ENCODE results near the gene VPS37D. TPM values are rescaled to one million over a fixed set of nuclear protein-coding genes. Genes with fewer than 3 reads are reported as not detected.
A peak's percentile ranks its signal among the peaks of the same experiment; 100 is the strongest.

Gene VPS37D
- total and polyA plus RNA-seq, 3 donors from 2014 or later, result 10.3 to 24.8 (median 15.0) TPM

- peak; percentile 44 for DNase-seq
- no peaks in the 10 kb centered on the region for H3K9me3 ChIP-seq
- H3K36me3 ChIP-seq (ENCODE audit: low read depth, missing control alignments), result no peaks in the 10 kb centered on the region
- no peaks in the 10 kb centered on the region for H3K27me3 ChIP-seq
- TF ChIP-seq, protein P1, sequence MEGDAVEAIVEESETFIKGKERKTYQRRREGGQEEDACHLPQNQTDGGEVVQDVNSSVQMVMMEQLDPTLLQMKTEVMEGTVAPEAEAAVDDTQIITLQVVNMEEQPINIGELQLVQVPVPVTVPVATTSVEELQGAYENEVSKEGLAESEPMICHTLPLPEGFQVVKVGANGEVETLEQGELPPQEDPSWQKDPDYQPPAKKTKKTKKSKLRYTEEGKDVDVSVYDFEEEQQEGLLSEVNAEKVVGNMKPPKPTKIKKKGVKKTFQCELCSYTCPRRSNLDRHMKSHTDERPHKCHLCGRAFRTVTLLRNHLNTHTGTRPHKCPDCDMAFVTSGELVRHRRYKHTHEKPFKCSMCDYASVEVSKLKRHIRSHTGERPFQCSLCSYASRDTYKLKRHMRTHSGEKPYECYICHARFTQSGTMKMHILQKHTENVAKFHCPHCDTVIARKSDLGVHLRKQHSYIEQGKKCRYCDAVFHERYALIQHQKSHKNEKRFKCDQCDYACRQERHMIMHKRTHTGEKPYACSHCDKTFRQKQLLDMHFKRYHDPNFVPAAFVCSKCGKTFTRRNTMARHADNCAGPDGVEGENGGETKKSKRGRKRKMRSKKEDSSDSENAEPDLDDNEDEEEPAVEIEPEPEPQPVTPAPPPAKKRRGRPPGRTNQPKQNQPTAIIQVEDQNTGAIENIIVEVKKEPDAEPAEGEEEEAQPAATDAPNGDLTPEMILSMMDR (IDR thresholded peaks at IDR 0.05), result no peak
- no peak for TF ChIP-seq POLR2A (IDR thresholded peaks at IDR 0.05)
- H3K4me3 ChIP-seq, result peak overlapping the region; percentile 89 to 91
- H3K4me1 ChIP-seq, result peaks cover 38% of the 10 kb centered on the region
- intact Hi-C loops (cut with DNase I; ENCODE audit: low total_unique reads), result no loop called here
- peak overlapping the region; percentile 77 to 80 for H3K27ac ChIP-seq
- 14 to 21% methylated on average over 35 to 58 of the region's 58 CpGs for WGBS, 2 donors
Measured at GRCh38 chr7:73683788-73684693, 16.4 kb downstream of the VPS37D start.

DNA sequence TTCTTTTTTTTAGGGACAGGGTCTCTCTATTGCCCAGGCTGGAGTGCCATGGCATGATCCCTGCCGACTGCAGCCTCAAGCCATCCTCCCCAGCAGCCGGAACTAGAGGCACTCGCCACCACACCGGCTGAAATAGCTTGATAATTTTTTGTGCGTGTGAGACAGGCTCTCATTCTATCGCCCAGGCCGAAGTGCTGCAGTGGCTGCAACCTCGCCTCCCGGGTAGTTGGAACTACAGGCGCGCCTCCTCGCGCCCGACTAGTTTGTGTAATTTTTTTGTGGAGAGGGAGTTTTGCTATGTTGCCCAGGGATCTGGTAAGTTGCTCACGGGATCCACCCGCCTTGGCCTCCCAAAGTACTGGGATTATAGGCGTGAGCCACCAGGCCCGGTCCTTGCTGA lies 17.7 kb downstream of the VPS37D start:
- H3K4me3 ChIP-seq, result peak overlapping the region in 1 of 2 donors; percentile 17
- H3K27me3 ChIP-seq, result no peaks in the 10 kb centered on the region
- H3K27ac ChIP-seq, result no peak overlapping the region
- H3K36me3 ChIP-seq (ENCODE audit: low read depth, missing control alignments), result no peaks in the 10 kb centered on the region
- intact Hi-C loops (cut with DNase I; ENCODE audit: low total_unique reads), result no loop called here
- WGBS, 2 donors, result 69 to 73% methylated on average over 18 of the region's 18 CpGs
- peaks cover 28% of the 10 kb centered on the region for H3K4me1 ChIP-seq
- H3K9me3 ChIP-seq, result no peaks in the 10 kb centered on the region
- TF ChIP-seq, protein P1 (IDR thresholded peaks at IDR 0.05), result no peak
- TF ChIP-seq POLR2A (IDR thresholded peaks at IDR 0.05), result no peak
- no peak for DNase-seq

DNA sequence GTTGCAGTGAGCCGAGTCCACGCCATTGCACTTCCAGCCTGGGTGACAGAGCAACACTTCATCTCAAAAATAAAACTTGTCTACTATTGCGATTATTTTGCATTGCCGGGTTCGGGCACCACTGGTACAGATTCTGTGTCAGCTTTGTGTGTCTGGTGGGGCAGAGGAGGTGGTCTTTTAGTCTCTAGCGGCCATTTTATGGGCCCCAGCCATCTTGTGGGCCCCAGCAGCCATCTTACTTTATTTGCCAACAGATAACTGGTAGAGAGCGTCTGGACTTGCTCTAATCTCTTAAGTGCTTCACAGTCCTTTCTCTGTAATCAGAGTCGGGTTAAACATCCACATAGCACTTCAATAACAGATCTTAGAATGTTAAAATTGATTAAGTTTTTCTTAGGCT lies 20.7 kb downstream of the VPS37D start:
- intact Hi-C loops (cut with DNase I; ENCODE audit: low total_unique reads), result no loop called here
- TF ChIP-seq POLR2A (IDR thresholded peaks at IDR 0.05), result no peak
- TF ChIP-seq, protein P1 (IDR thresholded peaks at IDR 0.05), result no peak
- Histone ChIP-seq H3K4me3 (no peak overlapping the region), H3K9me3 (no peaks in the 10 kb centered on the region), H3K27ac (no peak overlapping the region), H3K4me1 (peaks cover 15% of the 10 kb centered on the region), H3K27me3 (no peaks in the 10 kb centered on the region), H3K36me3 (ENCODE audit: low read depth, missing control alignments) (no peaks in the 10 kb centered on the region)
- 89 to 90% methylated on average over 8 of the region's 8 CpGs for WGBS, 2 donors
- DNase-seq, result no peak

DNA sequence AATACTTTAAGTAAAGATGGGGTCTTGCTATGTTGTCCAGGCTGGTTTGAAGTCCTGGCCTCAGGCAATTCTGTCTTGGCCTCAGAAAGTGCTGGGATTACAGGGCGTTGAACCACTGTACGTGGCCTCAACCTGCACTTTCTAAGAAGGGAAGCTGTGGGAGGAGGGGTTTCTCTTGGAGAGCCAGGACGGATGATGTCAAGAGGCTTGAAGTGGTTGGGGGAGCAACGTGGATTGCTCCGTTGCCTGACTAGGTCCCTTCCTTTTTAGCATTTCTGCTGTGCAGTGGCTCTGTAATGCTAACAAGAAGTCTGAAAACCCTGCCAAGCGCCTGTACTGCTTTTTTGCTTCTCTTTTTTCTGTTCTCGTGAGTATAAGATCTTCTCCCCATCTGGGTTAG lies 23.0 kb downstream of the VPS37D start:
- H3K4me3 ChIP-seq, result no peak overlapping the region
- H3K9me3 ChIP-seq, result no peaks in the 10 kb centered on the region
- intact Hi-C loops (cut with DNase I; ENCODE audit: low total_unique reads), result no loop called here
- WGBS, 2 donors, result 79 to 88% methylated on average over 7 of the region's 7 CpGs
- TF ChIP-seq, protein P1 (IDR thresholded peaks at IDR 0.05), result no peak
- no peak for TF ChIP-seq POLR2A (IDR thresholded peaks at IDR 0.05)
- no peak for DNase-seq
- H3K27ac ChIP-seq, result peak overlapping the region in 1 of 2 donors; percentile 32
- H3K27me3 ChIP-seq, result no peaks in the 10 kb centered on the region
- no peaks in the 10 kb centered on the region for H3K36me3 ChIP-seq (ENCODE audit: low read depth, missing control alignments)
- peaks cover 8% of the 10 kb centered on the region for H3K4me1 ChIP-seq
